Prostate gland (tissue), 2 donors: ENCODE measurements around the gene TBC1D8B.
"Not testable (repeated sequence)": the region's sequence is repeated elsewhere in the genome, so short reads cannot be mapped to it uniquely, and the experiment has no call there.

ENCODE experiments used
- CTCF ChIP-seq, 4 experiments: fragments of 200-600 bp in 2 of 4; fragments of 450-650 bp in 2 of 4; sonication (generic) in 2 of 4; IDR thresholded peaks; 1 replicate in 3 of 4; 2 replicates in 1 of 4; pipeline ENCODE4 v1.5.1; 2016 to 2019; ENCODE audit warnings: antibody characterized with exemption in 4 of 4, mild to moderate bottlenecking in 2 of 4, moderate library complexity in 2 of 4
- POLR2A ChIP-seq: fragments of 450-650 bp; IDR thresholded peaks from one replicate; pipeline ENCODE4 v1.6.1; 2016; ENCODE audit warnings: antibody characterized with exemption, mild to moderate bottlenecking
- POLR2AphosphoS5 ChIP-seq: sonication (generic); formaldehyde crosslinking; IDR thresholded peaks from one replicate; pipeline ENCODE4 v1.6.1; 2017; ENCODE audit warnings: antibody characterized with exemption

GRCh38 chrX:106769288-106769687 is 33.2 kb upstream of the TBC1D8B start:
- not testable (repeated sequence) for TF ChIP-seq CTCF (IDR thresholded peaks at IDR 0.05); POLR2A; POLR2AphosphoS5
